Neuronal stem cell (in vitro differentiated cells): ENCODE measurements around the gene SGO1.

Experiments
- DNase-seq: peaks from one replicate; pipeline ENCODE4 v3.0.0-alpha.2; 2013; ENCODE audit warnings: low spot score
- H2AFZ ChIP-seq: one replicate; pipeline ENCODE4 v1.6.1; 2013; ENCODE audit warnings: mild to moderate bottlenecking, low read length, inconsistent platforms
- H2AK5ac ChIP-seq: 2 replicates; pipeline ENCODE4 v1.6.1; 2013; ENCODE audit warnings: low read depth, mild to moderate bottlenecking, inconsistent platforms, low read length, moderate library complexity, mixed read lengths
- H2BK120ac ChIP-seq: 2 replicates; pipeline ENCODE4 v1.6.1; 2013; ENCODE audit warnings: low read depth, mild to moderate bottlenecking, inconsistent platforms, low read length, moderate library complexity, mixed read lengths
- H2BK12ac ChIP-seq: one replicate; pipeline ENCODE4 v1.6.1; 2013; ENCODE audit warnings: low read length, inconsistent platforms
- H2BK15ac ChIP-seq: 2 replicates; pipeline ENCODE4 v1.6.1; 2013; ENCODE audit warnings: mild to moderate bottlenecking, low read length, inconsistent platforms, mixed read lengths
- H2BK5ac ChIP-seq: one replicate; pipeline ENCODE4 v1.6.1; 2013; ENCODE audit warnings: inconsistent platforms, mild to moderate bottlenecking, low read length, moderate library complexity
- H3K14ac ChIP-seq: one replicate; pipeline ENCODE4 v1.6.1; 2013; ENCODE audit warnings: low read length, inconsistent platforms
- H3K18ac ChIP-seq: 2 replicates; pipeline ENCODE4 v1.6.1; 2013; ENCODE audit warnings: low read length, inconsistent platforms
- H3K23ac ChIP-seq: 2 replicates; pipeline ENCODE4 v1.6.1; 2013; ENCODE audit warnings: low read depth, mild to moderate bottlenecking, mixed read lengths, low read length, inconsistent platforms; ENCODE audit not compliant: poor library complexity
- H3K27ac ChIP-seq: replicated peaks from 3 replicates; pipeline ENCODE4 v1.5.1; 2013; ENCODE audit warnings: low read length, inconsistent platforms
- H3K27me3 ChIP-seq, 3 experiments: 2 replicates each; pipeline ENCODE4 v1.6.1; 2013; ENCODE audit warnings: low read length in 3 of 3, mild to moderate bottlenecking in 2 of 3, inconsistent platforms in 1 of 3, low read depth in 1 of 3, mixed read lengths in 1 of 3, moderate library complexity in 1 of 3; ENCODE audit not compliant: control insufficient read depth in 3 of 3, insufficient read depth in 3 of 3
- H3K36me3 ChIP-seq, 2 donors: replicated peaks in 1 of 2; 2 replicates each; pipeline ENCODE4 v1.6.1; 2013; ENCODE audit warnings: low read length in 2 of 2; ENCODE audit not compliant: control insufficient read depth in 2 of 2, insufficient read depth in 2 of 2
- H3K4ac ChIP-seq: 2 replicates; pipeline ENCODE4 v1.6.1; 2013; ENCODE audit warnings: inconsistent platforms, mild to moderate bottlenecking, low read length, moderate library complexity
- H3K4me1 ChIP-seq, 2 donors: 1 replicate in 1 of 2; 2 replicates in 1 of 2; pipeline ENCODE4 v1.6.1; 2013; ENCODE audit warnings: low read length in 2 of 2, low read depth in 1 of 2; ENCODE audit not compliant: control insufficient read depth in 2 of 2, insufficient read depth in 1 of 2
- H3K4me2 ChIP-seq: one replicate; pipeline ENCODE4 v1.6.1; 2013; ENCODE audit warnings: mild to moderate bottlenecking, low read length, inconsistent platforms; ENCODE audit not compliant: insufficient read depth, poor library complexity, severe bottlenecking
- H3K4me3 ChIP-seq, 2 donors: 2 replicates each; pipeline ENCODE4 v1.5.1; 2013; ENCODE audit warnings: low read length in 2 of 2, mild to moderate bottlenecking in 2 of 2, inconsistent platforms in 1 of 2, moderate library complexity in 1 of 2
- H3K79me1 ChIP-seq: one replicate; pipeline ENCODE4 v1.6.1; 2013; ENCODE audit warnings: low read depth, mild to moderate bottlenecking, inconsistent platforms, low read length, moderate library complexity
- H3K9ac ChIP-seq: one replicate; pipeline ENCODE4 v1.6.1; 2013; ENCODE audit warnings: mild to moderate bottlenecking, low read depth, low read length, inconsistent platforms; ENCODE audit not compliant: poor library complexity
- H3K9me3 ChIP-seq, 2 donors: replicated peaks in 1 of 2; 2 replicates each; pipeline versions ENCODE3 to v1.6.1; 2013; ENCODE audit warnings: low read length in 2 of 2, mild to moderate bottlenecking in 2 of 2, inconsistent platforms in 1 of 2, low read depth in 1 of 2, mixed read lengths in 1 of 2, moderate library complexity in 1 of 2; ENCODE audit not compliant: control insufficient read depth in 2 of 2, insufficient read depth in 1 of 2
- H4K8ac ChIP-seq: one replicate; pipeline ENCODE4 v1.6.1; 2013; ENCODE audit warnings: low read depth, mild to moderate bottlenecking, inconsistent platforms, low read length, moderate library complexity
- H4K91ac ChIP-seq: one replicate; pipeline ENCODE4 v1.6.1; 2013; ENCODE audit warnings: low read length, low read depth, mild to moderate bottlenecking, inconsistent platforms; ENCODE audit not compliant: poor library complexity
- WGBS, 2 donors: extraction: QIAGEN DNeasy Blood & Tissue Kit; methylation state at CpG; one replicate each; pipeline ENCODE4 v1.1.7; 2013; ENCODE audit warnings: missing lambda C conversion rate in 2 of 2, mixed read lengths in 1 of 2; ENCODE audit not compliant: insufficient read length in 2 of 2, insufficient replicate concordance in 1 of 2; ENCODE audit errors: extremely low coverage in 2 of 2; 5-methylcytosine and 5-hydroxymethylcytosine counted together

Gene SGO1

DNA sequence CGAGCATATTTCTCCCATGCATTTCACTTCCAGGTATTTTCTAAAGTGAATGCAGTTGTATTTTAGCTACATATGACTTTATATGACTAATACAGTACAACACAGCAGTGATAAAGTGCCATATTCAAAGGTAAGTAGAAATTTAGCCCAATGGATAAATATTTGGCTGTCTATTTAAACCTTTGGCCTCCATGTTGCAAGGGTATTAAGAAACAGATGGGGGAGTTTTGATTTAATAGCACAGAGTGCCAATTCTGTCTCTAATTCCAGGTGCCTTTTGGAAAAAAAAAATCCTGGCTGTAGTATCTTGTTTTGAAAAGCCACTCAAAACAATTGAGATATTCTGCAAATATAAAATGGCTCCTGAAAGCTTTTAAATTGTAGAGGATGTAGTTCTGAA, 44.9 kb upstream of the SGO1 start:
- peaks cover 0 to 3% (median 0%) of the 10 kb centered on the region in 3 experiments for H3K27me3 ChIP-seq
- DNase-seq, result no peak
- no peak overlapping the region for H2BK120ac ChIP-seq
- no peak overlapping the region for H3K14ac ChIP-seq
- WGBS, 2 donors, result no CpG with 5 or more reads among the region's 1 CpG
- no peak overlapping the region for H2BK5ac ChIP-seq
- H3K18ac ChIP-seq, result no peak overlapping the region
- no peak overlapping the region for H3K4ac ChIP-seq
- no peaks in the 10 kb centered on the region for H3K79me1 ChIP-seq
- H2AFZ ChIP-seq, result no peak overlapping the region
- H4K8ac ChIP-seq, result no peak overlapping the region
- no peak overlapping the region for H3K27ac ChIP-seq
- H3K36me3 ChIP-seq, result no peaks in the 10 kb centered on the region
- no peak overlapping the region for H4K91ac ChIP-seq
- no peak overlapping the region for H3K23ac ChIP-seq
- no peak overlapping the region for H2BK12ac ChIP-seq
- no peak overlapping the region for H3K9ac ChIP-seq
- no peak overlapping the region for H2AK5ac ChIP-seq
- H3K4me1 ChIP-seq, result no peaks in the 10 kb centered on the region
- no peak overlapping the region for H3K4me3 ChIP-seq
- no peaks in the 10 kb centered on the region for H3K9me3 ChIP-seq
- H3K4me2 ChIP-seq, result no peak overlapping the region
- no peak overlapping the region for H2BK15ac ChIP-seq

DNA sequence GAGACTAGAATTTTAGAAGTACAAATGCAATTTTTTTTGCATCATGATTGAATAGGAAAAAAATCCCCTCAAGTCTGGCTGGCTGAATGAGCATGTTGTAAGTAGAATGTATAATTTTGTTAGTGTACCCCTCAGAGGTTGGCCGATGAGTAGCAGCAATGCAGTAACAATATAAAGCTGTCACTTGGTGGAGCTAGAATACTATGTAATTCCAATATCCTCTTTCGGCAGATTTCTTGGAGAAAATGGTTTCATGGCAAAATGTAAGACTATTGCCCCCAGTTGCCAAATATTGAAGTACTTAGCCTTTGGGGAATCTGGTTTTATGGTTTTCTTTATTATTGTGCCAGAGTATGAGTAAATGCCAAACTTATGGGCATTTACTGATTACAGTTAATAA, 39.8 kb upstream of the SGO1 start:
- DNase-seq, result peak; percentile 26
- Histone ChIP-seq H2BK120ac (no peak overlapping the region), H3K4me1 (peaks cover 6 to 9% of the 10 kb centered on the region in 2 donors), H3K36me3 (no peaks in the 10 kb centered on the region), H3K27ac (no peak overlapping the region), H2AK5ac (no peak overlapping the region), H3K4me3 (no peak overlapping the region), H3K27me3 (peaks cover 0 to 11% (median 0%) of the 10 kb centered on the region in 3 experiments), H3K4ac (no peak overlapping the region), H2BK5ac (no peak overlapping the region), H3K23ac (no peak overlapping the region), H3K14ac (no peak overlapping the region), H3K4me2 (no peak overlapping the region), H2BK12ac (no peak overlapping the region), H3K18ac (no peak overlapping the region), H3K79me1 (no peaks in the 10 kb centered on the region), H2BK15ac (no peak overlapping the region), H2AFZ (no peak overlapping the region), H3K9me3 (no peaks in the 10 kb centered on the region), H4K91ac (no peak overlapping the region), H4K8ac (no peak overlapping the region), H3K9ac (no peak overlapping the region)
- WGBS, 2 donors, result no CpG with 5 or more reads among the region's 2 CpGs

DNA sequence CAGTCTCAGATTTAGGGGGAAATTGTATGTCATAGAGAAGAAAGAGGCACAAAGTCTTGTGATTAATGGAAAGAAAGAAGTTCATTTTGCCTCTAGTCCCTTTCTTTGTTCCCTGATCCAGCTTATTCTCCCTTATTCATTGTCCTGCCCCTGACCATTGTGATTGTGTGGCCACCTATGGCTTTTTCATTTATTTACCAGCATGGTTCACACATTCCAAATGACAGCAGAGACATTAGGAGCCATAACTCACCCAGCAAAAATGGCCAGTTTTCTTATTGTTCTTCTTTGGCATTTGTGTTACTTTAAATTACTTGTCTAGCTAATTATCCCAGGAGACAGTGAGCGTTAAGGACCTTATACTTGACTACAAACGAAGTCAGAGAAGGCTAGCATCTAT, 36.3 kb upstream of the SGO1 start:
- Histone ChIP-seq H3K27ac (peak overlapping the region; percentile 86), H3K4ac (no peak overlapping the region), H2AFZ (no peak overlapping the region), H3K9me3 (no peaks in the 10 kb centered on the region), H3K4me2 (no peak overlapping the region), H3K4me3 (no peak overlapping the region), H2BK15ac (no peak overlapping the region), H3K27me3 (peaks cover 0 to 9% (median 0%) of the 10 kb centered on the region in 3 experiments), H2AK5ac (no peak overlapping the region), H3K23ac (no peak overlapping the region), H3K36me3 (no peaks in the 10 kb centered on the region), H3K18ac (no peak overlapping the region), H3K4me1 (peaks cover 6 to 9% of the 10 kb centered on the region in 2 donors), H3K14ac (no peak overlapping the region), H3K9ac (no peak overlapping the region), H4K8ac (no peak overlapping the region), H3K79me1 (no peaks in the 10 kb centered on the region), H2BK5ac (no peak overlapping the region), H4K91ac (no peak overlapping the region), H2BK120ac (no peak overlapping the region), H2BK12ac (no peak overlapping the region)
- WGBS, 2 donors, result no CpG with 5 or more reads among the region's 2 CpGs
- peak; percentile 71 for DNase-seq

- no peak overlapping the region for H2BK12ac ChIP-seq
- no CpG with 5 or more reads among the region's 3 CpGs for WGBS, 2 donors
Observed at GRCh38 chr3:20218215-20218614, 32.2 kb upstream of the SGO1 start.

More at GRCh38 chr3:20218215-20218614, 32.2 kb upstream of the SGO1 start:
- Histone ChIP-seq H3K4me1 (peaks cover 6 to 9% of the 10 kb centered on the region in 2 donors), H2BK15ac (no peak overlapping the region), H2AK5ac (no peak overlapping the region), H3K23ac (no peak overlapping the region), H3K36me3 (no peaks in the 10 kb centered on the region), H2BK5ac (no peak overlapping the region), H3K4me2 (no peak overlapping the region), H3K4ac (no peak overlapping the region), H2AFZ (no peak overlapping the region), H3K9me3 (no peaks in the 10 kb centered on the region), H3K9ac (no peak overlapping the region), H2BK120ac (no peak overlapping the region), H3K14ac (no peak overlapping the region), H3K27me3 (no peaks in the 10 kb centered on the region), H3K18ac (no peak overlapping the region), H3K79me1 (no peaks in the 10 kb centered on the region), H4K8ac (no peak overlapping the region), H3K4me3 (no peak overlapping the region), H4K91ac (no peak overlapping the region), H3K27ac (no peak overlapping the region)
- DNase-seq, result no peak
